Erythroblast (primary cell): ENCODE results near the gene MTMR3.

Experiments used
- GATA1 ChIP-seq: IDR thresholded peaks from 2 replicates; pipeline ENCODE4 v1.6.1; 2011; ENCODE audit warnings: low read depth, mild to moderate bottlenecking, control low read depth, low read length, moderate library complexity
- POLR2A ChIP-seq: IDR thresholded peaks from 2 replicates; pipeline ENCODE4 v1.6.1; 2011; ENCODE audit warnings: mild to moderate bottlenecking, low read length

DNA sequence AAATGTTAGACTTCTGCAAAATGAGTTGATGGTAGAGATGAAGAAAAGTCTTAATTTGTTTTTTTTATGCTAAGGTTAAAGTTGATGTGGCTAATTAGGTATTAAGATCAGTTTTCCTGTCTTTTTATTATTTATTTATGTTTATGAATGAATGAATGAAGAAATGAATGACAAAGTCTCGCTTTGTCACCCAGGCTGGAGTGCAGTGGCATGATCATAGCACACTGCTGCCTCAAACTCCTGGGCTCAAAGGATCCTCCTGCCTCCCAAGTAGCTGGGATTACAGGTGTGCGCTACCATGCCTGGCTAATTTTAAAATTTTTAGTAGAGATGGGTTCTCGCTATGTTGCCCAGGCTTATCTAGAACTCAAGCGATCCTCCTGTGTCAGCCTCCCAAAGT lies 29.2 kb downstream of the MTMR3 start:
- no peak for TF ChIP-seq POLR2A
- no peak for TF ChIP-seq GATA1
